DND-41 (cell line): ENCODE results near the gene ANGEL2.

ENCODE experiments used
- ATAC-seq: fragments of 200-7000 bp; cut with Tn5 transposase; 3 replicates; pipeline ENCODE4 v1.9.1; 2021; ENCODE audit warnings: low read depth; ENCODE audit not compliant: insufficient read depth
- DNase-seq: peaks from one replicate; pipeline ENCODE4 v3.0.0-alpha.2; 2020
- H2AFZ ChIP-seq: 2 replicates; pipeline ENCODE4 v1.6.0; 2012; ENCODE audit warnings: low read depth, low read length
- H3K27ac ChIP-seq: 2 replicates; pipeline ENCODE4 v1.5.1; 2012; ENCODE audit warnings: low read length, inconsistent platforms
- H3K27me3 ChIP-seq: fragments of 200-600 bp; sonication (generic); 2 replicates; pipeline ENCODE4 v1.6.0; 2012; ENCODE audit warnings: low read length, mild to moderate bottlenecking, inconsistent platforms; ENCODE audit not compliant: insufficient read depth, poor library complexity
- H3K36me3 ChIP-seq: 2 replicates; pipeline ENCODE4 v1.5.1; 2012; ENCODE audit warnings: low read length, inconsistent platforms; ENCODE audit not compliant: insufficient read depth
- H3K4me1 ChIP-seq: 2 replicates; pipeline ENCODE4 v1.5.1; 2012; ENCODE audit warnings: mild to moderate bottlenecking, low read length; ENCODE audit not compliant: insufficient read depth
- H3K4me2 ChIP-seq: 2 replicates; pipeline ENCODE4 v1.6.0; 2012; ENCODE audit warnings: mild to moderate bottlenecking, moderate library complexity, low read length, inconsistent platforms; ENCODE audit not compliant: insufficient read depth
- H3K4me3 ChIP-seq, 2 experiments: fragments of 200-600 bp in 1 of 2; shearing (Covaris generic) in 1 of 2; 2 replicates each; pipeline ENCODE4 v1.5.1; 2012 to 2016; ENCODE audit warnings: inconsistent platforms in 2 of 2, low read length in 2 of 2, mild to moderate bottlenecking in 2 of 2, low read depth in 1 of 2, moderate library complexity in 1 of 2
- H3K79me2 ChIP-seq: 2 replicates; pipeline ENCODE4 v1.6.0; 2012; ENCODE audit warnings: low read length, inconsistent platforms; ENCODE audit not compliant: insufficient read depth
- H3K9ac ChIP-seq: 2 replicates; pipeline ENCODE4 v1.6.0; 2012; ENCODE audit warnings: low read depth, mild to moderate bottlenecking, inconsistent platforms, low read length, moderate library complexity
- H3K9me3 ChIP-seq: 2 replicates; pipeline ENCODE4 v1.5.1; 2012; ENCODE audit warnings: low read length, moderate library complexity, mild to moderate bottlenecking, inconsistent platforms; ENCODE audit not compliant: insufficient read depth, severe bottlenecking
- H4K20me1 ChIP-seq: 2 replicates; pipeline ENCODE4 v1.6.0; 2012; ENCODE audit warnings: low read length; ENCODE audit not compliant: insufficient read depth
- EZH2 ChIP-seq: IDR thresholded peaks from 3 replicates; pipeline ENCODE4 v1.6.1; 2012; ENCODE audit warnings: borderline replicate concordance, low read depth, mild to moderate bottlenecking, moderate library complexity, low read length, inconsistent platforms; ENCODE audit not compliant: severe bottlenecking
- TF ChIP-seq, protein P1 (sequence below): IDR thresholded peaks from 2 replicates; pipeline ENCODE4 v1.5.1; 2012; ENCODE audit warnings: borderline replicate concordance, low read length, moderate library complexity, mild to moderate bottlenecking; ENCODE audit not compliant: poor library complexity, severe bottlenecking; ENCODE audit errors: extremely low read depth

The ANGEL2 gene

DNA sequence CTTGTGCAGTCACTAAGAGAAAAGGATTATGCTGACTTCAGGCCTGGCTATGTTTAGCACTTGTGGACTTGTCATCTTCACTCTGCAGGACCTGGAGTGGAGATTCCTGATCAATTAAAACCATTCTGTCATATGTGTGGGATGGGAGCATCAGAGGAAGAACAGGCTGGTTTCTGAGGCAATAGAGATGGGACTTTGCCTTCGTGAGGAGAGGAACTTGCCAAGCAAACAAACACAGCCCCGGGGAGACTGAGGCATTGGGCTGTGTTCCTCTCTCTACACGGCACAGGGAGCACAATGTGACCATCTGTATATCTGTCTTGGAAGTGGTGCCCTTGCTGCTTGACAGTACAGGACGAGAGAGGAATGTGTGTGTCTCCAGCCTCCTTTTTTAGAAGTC lies 42.2 kb downstream of the ANGEL2 start:
- Histone ChIP-seq H3K27me3 (peaks cover 5% of the 10 kb centered on the region), H3K27ac (no peak overlapping the region), H3K79me2 (no peaks in the 10 kb centered on the region), H3K4me1 (no peaks in the 10 kb centered on the region), H2AFZ (no peak overlapping the region), H4K20me1 (no peaks in the 10 kb centered on the region), H3K9ac (no peak overlapping the region), H3K9me3 (no peaks in the 10 kb centered on the region), H3K4me3 (no peak overlapping the region), H3K36me3 (no peaks in the 10 kb centered on the region), H3K4me2 (no peak overlapping the region)
- TF ChIP-seq, protein P1, sequence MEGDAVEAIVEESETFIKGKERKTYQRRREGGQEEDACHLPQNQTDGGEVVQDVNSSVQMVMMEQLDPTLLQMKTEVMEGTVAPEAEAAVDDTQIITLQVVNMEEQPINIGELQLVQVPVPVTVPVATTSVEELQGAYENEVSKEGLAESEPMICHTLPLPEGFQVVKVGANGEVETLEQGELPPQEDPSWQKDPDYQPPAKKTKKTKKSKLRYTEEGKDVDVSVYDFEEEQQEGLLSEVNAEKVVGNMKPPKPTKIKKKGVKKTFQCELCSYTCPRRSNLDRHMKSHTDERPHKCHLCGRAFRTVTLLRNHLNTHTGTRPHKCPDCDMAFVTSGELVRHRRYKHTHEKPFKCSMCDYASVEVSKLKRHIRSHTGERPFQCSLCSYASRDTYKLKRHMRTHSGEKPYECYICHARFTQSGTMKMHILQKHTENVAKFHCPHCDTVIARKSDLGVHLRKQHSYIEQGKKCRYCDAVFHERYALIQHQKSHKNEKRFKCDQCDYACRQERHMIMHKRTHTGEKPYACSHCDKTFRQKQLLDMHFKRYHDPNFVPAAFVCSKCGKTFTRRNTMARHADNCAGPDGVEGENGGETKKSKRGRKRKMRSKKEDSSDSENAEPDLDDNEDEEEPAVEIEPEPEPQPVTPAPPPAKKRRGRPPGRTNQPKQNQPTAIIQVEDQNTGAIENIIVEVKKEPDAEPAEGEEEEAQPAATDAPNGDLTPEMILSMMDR: no peak
- no peak for TF ChIP-seq EZH2
- ATAC-seq: no peak
- no peak for DNase-seq

DNA sequence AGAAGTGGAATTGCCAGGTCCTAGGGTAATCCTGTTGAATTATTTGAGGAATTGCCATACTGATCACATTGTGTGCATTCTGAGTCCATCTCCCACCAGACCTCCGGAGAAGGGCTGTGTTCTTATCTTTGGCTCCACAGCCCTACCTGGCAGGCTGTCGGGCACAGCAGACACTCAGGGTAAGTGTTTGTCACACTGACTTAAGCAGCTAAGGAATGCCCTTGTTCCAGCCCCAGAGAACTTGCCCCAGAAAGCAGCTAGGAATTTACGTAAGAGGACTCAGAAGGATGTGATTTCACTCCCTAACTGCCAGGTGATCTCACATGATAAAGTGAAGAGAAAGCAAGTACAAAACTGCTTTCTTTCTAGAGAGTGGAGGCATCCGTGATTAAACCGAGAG lies 44.4 kb downstream of the ANGEL2 start:
- no peaks in the 10 kb centered on the region for H3K4me1 ChIP-seq
- H3K79me2 ChIP-seq: no peaks in the 10 kb centered on the region
- H3K9ac ChIP-seq: no peak overlapping the region
- no peak overlapping the region for H2AFZ ChIP-seq
- DNase-seq (no peak), ATAC-seq (no peak)
- H3K36me3 ChIP-seq: no peaks in the 10 kb centered on the region
- no peak for TF ChIP-seq EZH2
- TF ChIP-seq, protein P1: no peak
- no peaks in the 10 kb centered on the region for H4K20me1 ChIP-seq
- H3K27me3 ChIP-seq: peaks cover 13% of the 10 kb centered on the region
- H3K27ac ChIP-seq: no peak overlapping the region
- H3K4me3 ChIP-seq: no peak overlapping the region
- no peaks in the 10 kb centered on the region for H3K9me3 ChIP-seq
- no peak overlapping the region for H3K4me2 ChIP-seq

DNA sequence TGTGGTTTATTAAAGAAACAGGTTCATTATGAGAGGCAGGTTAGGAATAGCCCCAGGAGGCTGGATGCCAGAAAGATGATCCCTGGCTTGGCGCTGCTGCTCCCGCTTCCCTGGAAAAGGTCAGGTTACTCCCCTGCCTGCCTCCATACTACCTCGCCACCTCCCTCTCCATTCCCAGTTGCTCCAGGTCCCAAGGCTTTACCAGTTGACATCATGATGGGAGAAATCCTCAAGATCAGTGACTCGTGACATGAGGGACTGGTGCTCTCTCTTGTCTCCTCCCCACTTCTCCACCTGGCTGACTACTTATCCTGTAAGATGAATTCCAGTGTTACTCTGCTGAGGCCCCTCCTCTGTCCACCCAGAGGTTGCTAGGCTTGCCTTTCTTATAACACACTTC lies 45.6 kb downstream of the ANGEL2 start:
- no peak overlapping the region for H3K4me2 ChIP-seq
- TF ChIP-seq, protein P1: no peak
- TF ChIP-seq EZH2: no peak
- no peak overlapping the region for H3K4me3 ChIP-seq
- no peaks in the 10 kb centered on the region for H3K79me2 ChIP-seq
- peaks cover 19% of the 10 kb centered on the region for H3K27me3 ChIP-seq
- no peaks in the 10 kb centered on the region for H3K36me3 ChIP-seq
- no peaks in the 10 kb centered on the region for H3K4me1 ChIP-seq
- no peak overlapping the region for H3K9ac ChIP-seq
- H3K9me3 ChIP-seq: no peaks in the 10 kb centered on the region
- ATAC-seq (no peak), DNase-seq (no peak)
- no peaks in the 10 kb centered on the region for H4K20me1 ChIP-seq
- H3K27ac ChIP-seq: no peak overlapping the region
- H2AFZ ChIP-seq: no peak overlapping the region

DNA sequence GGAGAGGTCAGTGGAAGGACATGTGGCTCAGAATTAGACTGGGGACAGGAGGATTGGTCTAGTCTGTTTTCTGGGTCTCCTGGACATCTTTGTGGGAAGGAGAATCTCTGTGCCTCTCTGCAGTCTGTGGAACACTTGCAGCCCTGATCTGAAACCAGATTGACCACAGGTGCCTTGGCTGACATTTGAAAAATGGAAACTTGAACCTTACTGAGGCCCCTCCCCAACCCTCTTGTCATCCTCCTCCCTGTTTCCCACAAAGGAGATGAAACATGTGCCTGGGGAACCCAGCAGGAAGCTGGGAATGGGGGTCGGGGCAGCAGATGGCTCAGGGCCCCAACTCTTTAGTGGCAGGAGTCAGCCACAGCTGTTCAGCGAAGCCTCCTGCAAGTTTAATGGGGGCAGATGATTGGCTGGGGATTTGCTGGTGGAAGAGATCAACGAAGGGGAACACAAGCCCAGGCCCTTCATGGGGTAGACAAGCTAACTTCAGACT lies 47.3 kb downstream of the ANGEL2 start:
- Histone ChIP-seq H4K20me1 (no peaks in the 10 kb centered on the region), H3K27me3 (peaks cover 16% of the 10 kb centered on the region), H3K4me3 (no peak overlapping the region), H3K9me3 (no peaks in the 10 kb centered on the region), H2AFZ (no peak overlapping the region), H3K9ac (no peak overlapping the region), H3K79me2 (no peaks in the 10 kb centered on the region), H3K27ac (no peak overlapping the region), H3K36me3 (no peaks in the 10 kb centered on the region), H3K4me1 (no peaks in the 10 kb centered on the region), H3K4me2 (no peak overlapping the region)
- DNase-seq (no peak), ATAC-seq (no peak)
- TF ChIP-seq, protein P1: no peak
- TF ChIP-seq EZH2: no peak
